GM12878 (cell line): ENCODE measurements around the gene LSR. TPM values are rescaled to one million over a fixed set of nuclear protein-coding genes. Genes with fewer than 3 reads are reported as not detected.

ENCODE experiments used
- ATAC-seq: fragments of 200-7000 bp; cut with Tn5 transposase; 3 replicates; pipeline ENCODE4 v1.9.1; 2020; ENCODE audit warnings: mild to moderate bottlenecking, moderate library complexity
- BruUV-seq: library from RNA; stranded (reverse); fragments of 400-500 nt; replicated peaks from 2 replicates; lab custom pipeline; 2021; lab: Mats Ljungman, UMichigan
- CTCF ChIA-PET: fragments of 300-600 bp; sonication (Branson Sonifier 250); formaldehyde crosslinking; extraction: SDS; loops from one replicate; lab custom pipeline; 2021; ENCODE audit warnings: inconsistent platforms; lab: Yijun Ruan, JAX
- POLR2A ChIA-PET: fragments of 350-600 bp; formaldehyde crosslinking; extraction: SDS; loops from one replicate; lab custom pipeline; 2021; ENCODE audit warnings: inconsistent platforms; lab: Charles Lee
- RAD21 ChIA-PET: fragments of 300-600 bp; sonication (Branson Sonifier 250); formaldehyde crosslinking; loops from one replicate; lab custom pipeline; 2023; ENCODE audit warnings: antibody characterized with exemption; ENCODE audit not compliant: unreplicated experiment; lab: Charles Lee
- SMC1A ChIA-PET: fragments of 300-600 bp; sonication (Branson Sonifier 250); formaldehyde crosslinking; loops from one replicate; lab custom pipeline; 2023; ENCODE audit not compliant: unreplicated experiment, uncharacterized antibody; lab: Charles Lee
- DNase-seq: peaks from one replicate; pipeline ENCODE4 v3.0.0-alpha.2; 2011; ENCODE audit warnings: low read depth, low spot score
- FAIRE-seq: peaks from 3 replicates; lab custom pipeline; 2011; peaks lifted over from hg19 to GRCh38; lab: Jason Lieb, UNC
- H2AFZ ChIP-seq: 2 replicates; pipeline ENCODE4 v1.6.0; 2011; ENCODE audit warnings: low read depth, low read length, control low read depth; ENCODE audit not compliant: control insufficient read depth
- H3K27ac ChIP-seq: 2 replicates; pipeline ENCODE4 v1.5.1; 2011; ENCODE audit warnings: control low read depth; ENCODE audit not compliant: control insufficient read depth, insufficient read depth
- H3K27me3 ChIP-seq, 2 experiments: replicated peaks in 1 of 2; 2 replicates each; pipeline versions ENCODE4 v1.6.0 to v1.6.1; 2011; ENCODE audit warnings: low read length in 1 of 2; ENCODE audit not compliant: control insufficient read depth in 2 of 2, insufficient read depth in 2 of 2
- H3K36me3 ChIP-seq, 2 experiments: 2 replicates each; pipeline ENCODE4 v1.5.1; 2011; ENCODE audit warnings: low read length in 1 of 2; ENCODE audit not compliant: control insufficient read depth in 2 of 2, insufficient read depth in 2 of 2
- H3K4me1 ChIP-seq: 2 replicates; pipeline ENCODE4 v1.6.1; 2011; ENCODE audit warnings: mild to moderate bottlenecking, low read length, moderate library complexity, mixed read lengths; ENCODE audit not compliant: control insufficient read depth, insufficient read depth
- H3K4me2 ChIP-seq: 2 replicates; pipeline ENCODE4 v1.6.0; 2011; ENCODE audit warnings: control low read depth; ENCODE audit not compliant: control insufficient read depth, insufficient read depth
- H3K4me3 ChIP-seq: fragments of 200-600 bp; sonication (generic); 2 replicates; pipeline ENCODE4 v1.5.1; 2016
- H3K79me2 ChIP-seq: 2 replicates; pipeline ENCODE4 v1.6.0; 2011; ENCODE audit warnings: low read length; ENCODE audit not compliant: control insufficient read depth, insufficient read depth
- H3K9ac ChIP-seq: 2 replicates; pipeline ENCODE4 v1.8.0; 2011; ENCODE audit warnings: low read length, control low read depth, mixed read lengths; ENCODE audit not compliant: control insufficient read depth, insufficient read depth
- H3K9me3 ChIP-seq: replicated peaks from 3 replicates; pipeline ENCODE4 v1.5.1; 2011; ENCODE audit warnings: mild to moderate bottlenecking, low read length; ENCODE audit not compliant: control insufficient read depth, insufficient read depth
- H4K20me1 ChIP-seq: 2 replicates; pipeline ENCODE4 v1.6.0; 2011; ENCODE audit not compliant: control insufficient read depth, insufficient read depth
- IKZF1 ChIP-seq: fragments of 450-650 bp; conservative IDR thresholded peaks from 2 replicates; pipeline ENCODE4 v1.6.1; 2017; ENCODE audit warnings: antibody characterized with exemption, mild to moderate bottlenecking
- NFIC ChIP-seq: IDR thresholded peaks from 2 replicates; pipeline ENCODE4 v1.6.1; 2012; ENCODE audit warnings: low read depth, mild to moderate bottlenecking, inconsistent platforms, low read length, moderate library complexity
- NKRF ChIP-seq: fragments of 450-650 bp; conservative IDR thresholded peaks from 2 replicates; pipeline ENCODE4 v1.6.1; 2017; ENCODE audit warnings: mild to moderate bottlenecking, moderate library complexity
- POLR2AphosphoS5 ChIP-seq: IDR thresholded peaks from 2 replicates; pipeline ENCODE4 v1.6.1; 2011; ENCODE audit warnings: mild to moderate bottlenecking, low read length, inconsistent platforms
- RAD21 ChIP-seq: IDR thresholded peaks from 2 replicates; pipeline ENCODE4 v1.6.1; 2011; ENCODE audit warnings: mild to moderate bottlenecking, low read depth, low read length, moderate library complexity; ENCODE audit not compliant: insufficient read depth
- RELA ChIP-seq: fragments of 450-650 bp; IDR thresholded peaks from 2 replicates; pipeline ENCODE4 v1.8.0; 2014; ENCODE audit warnings: borderline replicate concordance; ENCODE audit not compliant: partially characterized antibody
- SIN3A ChIP-seq: IDR thresholded peaks from 2 replicates; pipeline ENCODE4 v1.6.1; 2012; ENCODE audit warnings: low read depth, low read length, improper control_type of control experiment
- SIX5 ChIP-seq: IDR thresholded peaks from 2 replicates; pipeline ENCODE4 v1.6.1; 2011; ENCODE audit warnings: mild to moderate bottlenecking, low read depth, low read length, moderate library complexity; ENCODE audit not compliant: severe bottlenecking
- SKIL ChIP-seq: fragments of 450-650 bp; IDR thresholded peaks from 2 replicates; pipeline ENCODE4 v1.6.1; 2017; ENCODE audit warnings: mild to moderate bottlenecking, low read depth, inconsistent platforms; ENCODE audit not compliant: poor library complexity, severe bottlenecking
- SREBF1 ChIP-seq: IDR thresholded peaks from 2 replicates; pipeline ENCODE4 v1.6.1; 2012; ENCODE audit warnings: mild to moderate bottlenecking, low read length
- WRNIP1 ChIP-seq: IDR thresholded peaks from 2 replicates; pipeline ENCODE4 v1.6.1; 2011; ENCODE audit warnings: low read depth, low read length, improper control_type of control experiment, borderline replicate concordance
- WGBS: methylation state at CpG from one replicate; pipeline ENCODE4 v1.1.6; 2016; ENCODE audit warnings: low lambda C conversion rate; ENCODE audit not compliant: insufficient replicate concordance, insufficient coverage; ENCODE audit errors: missing lambda C conversion rate; 5-methylcytosine and 5-hydroxymethylcytosine counted together
- in situ Hi-C: fragments of 300-500 bp; cut with MboI; formaldehyde crosslinking; loops from 9 replicates; pipeline ENCODE4 v1.14.3; 2018; ENCODE audit warnings: mixed read lengths
- intact Hi-C: fragments of 100-400 bp; cut with micrococcal nuclease; formaldehyde crosslinking; loops from one replicate; pipeline ENCODE4 v1.14.2; 2022; ENCODE audit not compliant: unreplicated experiment
- polyA plus RNA-seq, 11 experiments: library from polyadenylated mRNA; depleted of rRNA in 4 of 11; unstranded in 6 of 11; stranded (reverse) in 5 of 11; fragments of >200 nt; fragmentation: Nextera tagmentation in 4 of 11; fragmentation: Illumina TruSeq in 1 of 11; extraction: Ambion mirVana in 4 of 11; extraction: Trizol in 1 of 11; gene quantifications; 1 replicate in 1 of 11; 2 replicates in 10 of 11; pipeline versions ENCODE4 v1.2.1 to v1.2.3, GENCODE V29; 2011 to 2016; ENCODE audit warnings: inconsistent platforms in 2 of 11, missing spikeins in 2 of 11, low read depth in 1 of 11
- total RNA-seq, 4 experiments: library from RNA; depleted of rRNA in 3 of 4; stranded (reverse); fragments of >200 nt in 3 of 4; fragmentation: Illumina TruSeq in 1 of 4; extraction: Trizol in 1 of 4; gene quantifications; 2 replicates each; pipeline versions ENCODE4 v1.2.1 to v1.2.3, GENCODE V29; 2013 to 2021

Gene LSR
- total and polyA plus RNA-seq, 10 of the 15 experiments (the other 5 are each of a cell fraction or from before 2014, with no cell fraction given), result 0.26 to 53.9 (median 26.3) TPM

GRCh38 chr19:35284153-35285094 is 35.6 kb downstream of the LSR start:
- CTCF ChIA-PET, result interaction anchor here (0.5 to 1.1 kb wide), 3 partner anchors 33 to 1154 kb away, joined by 3 read pairs; no protein-coding TSS in a partner anchor
- H3K4me1 ChIP-seq, result peaks cover 17% of the 10 kb centered on the region
- TF ChIP-seq SREBF1 (no peak), SIN3A (no peak), WRNIP1 (no peak)
- H3K36me3 ChIP-seq, result no peaks in the 10 kb centered on the region
- no peaks in the 10 kb centered on the region for H4K20me1 ChIP-seq
- SMC1A ChIA-PET, result interaction anchor here (1.0 kb wide), 2 partner anchors 48 to 139 kb away, joined by 3 read pairs; no protein-coding TSS in a partner anchor
- RAD21 ChIA-PET, result interaction anchor here (1.0 kb wide), 1 partner anchor 39 kb away, joined by 3 read pairs; no protein-coding TSS in a partner anchor
- ATAC-seq, result no peak
- in situ Hi-C loops (no loop called here), intact Hi-C loops (no loop called here)
- BruUV-seq, result no TSS peak
- no peaks in the 10 kb centered on the region for H3K79me2 ChIP-seq
- no peak for FAIRE-seq
- H3K27ac ChIP-seq, result no peak overlapping the region
- no peaks in the 10 kb centered on the region; a peak in 2 of 4 replicates for H3K27me3 ChIP-seq
- WGBS, result 57% methylated on average over 17 of the region's 17 CpGs
- POLR2A ChIA-PET, result interaction anchor here (0.8 kb wide), 1 partner anchor 9 kb away, joined by 3 read pairs; no protein-coding TSS in a partner anchor
- H2AFZ ChIP-seq, result no peak overlapping the region
- DNase-seq, result no peak
- no peaks in the 10 kb centered on the region for H3K9me3 ChIP-seq
- H3K9ac ChIP-seq, result no peak overlapping the region
- no peak overlapping the region for H3K4me2 ChIP-seq
- H3K4me3 ChIP-seq, result no peak overlapping the region

- no peak for FAIRE-seq
- no peaks in the 10 kb centered on the region for H3K36me3 ChIP-seq
- H4K20me1 ChIP-seq, result no peaks in the 10 kb centered on the region
- peaks cover 15% of the 10 kb centered on the region for H3K4me1 ChIP-seq
- BruUV-seq, result no TSS peak
- no peaks in the 10 kb centered on the region for H3K9me3 ChIP-seq
- ChIA-PET RAD21 (interaction anchor here (1.0 kb wide), 1 partner anchor 39 kb away, joined by 3 read pairs; no protein-coding TSS in a partner anchor), CTCF (interaction anchor here (0.5 to 1.1 kb wide), 2 partner anchors 42 to 1154 kb away, joined by 3 read pairs; no protein-coding TSS in a partner anchor), SMC1A (interaction anchor here (1.0 kb wide), 2 partner anchors 48 to 140 kb away, joined by 3 read pairs; no protein-coding TSS in a partner anchor), POLR2A (interaction anchor here (0.8 kb wide), 1 partner anchor 9 kb away, joined by 3 read pairs; no protein-coding TSS in a partner anchor)
- no peak overlapping the region for H2AFZ ChIP-seq
- H3K9ac ChIP-seq, result no peak overlapping the region
- no peak for DNase-seq
- H3K4me2 ChIP-seq, result no peak overlapping the region
- H3K27ac ChIP-seq, result no peak overlapping the region
- WGBS, result 8% methylated on average over 1 of the region's 1 CpG
- in situ Hi-C loops, result no loop called here
- no peaks in the 10 kb centered on the region; a peak in 2 of 4 replicates for H3K27me3 ChIP-seq
- no peak overlapping the region for H3K4me3 ChIP-seq
- no peaks in the 10 kb centered on the region for H3K79me2 ChIP-seq
- intact Hi-C loops, result no loop called here
- no peak for ATAC-seq
- TF ChIP-seq RAD21 (no peak), IKZF1 (no peak), SKIL (no peak), NFIC (no peak), NKRF (no peak), RELA (no peak), POLR2AphosphoS5 (no peak), SIX5 (no peak)
Observed at GRCh38 chr19:35285095-35285449, 36.3 kb downstream of the LSR start.
